Fibroblast of mammary gland (primary cell): ENCODE data around the gene TMEM17.

ENCODE experiments used
- DNase-seq: peaks from one replicate; pipeline ENCODE4 v3.0.0-alpha.2; 2010; ENCODE audit warnings: low read depth
- H3K4me3 ChIP-seq: 2 replicates; pipeline ENCODE4 v1.5.1; 2011; ENCODE audit warnings: low read depth, mild to moderate bottlenecking, low read length, moderate library complexity; ENCODE audit not compliant: control insufficient read depth
- CTCF ChIP-seq: conservative IDR thresholded peaks from 2 replicates; pipeline ENCODE4 v1.5.1; 2011; ENCODE audit warnings: low read depth, low read length, inconsistent platforms; ENCODE audit not compliant: control insufficient read depth, insufficient read depth

Gene TMEM17

GRCh38 chr2:62462211-62462610, 43.8 kb downstream of the TMEM17 start:
- no peak overlapping the region for H3K4me3 ChIP-seq
- TF ChIP-seq CTCF: no peak

GRCh38 chr2:62461707-62462106, 44.3 kb downstream of the TMEM17 start:
- no peak for TF ChIP-seq CTCF
- H3K4me3 ChIP-seq: no peak overlapping the region
- DNase-seq: peak; percentile 67

More at GRCh38 chr2:62462211-62462610, 43.8 kb downstream of the TMEM17 start:
- no peak for DNase-seq

GRCh38 chr2:62461017-62461553, 44.9 kb downstream of the TMEM17 start:
- no peak for TF ChIP-seq CTCF
- no peak for DNase-seq
- no peak overlapping the region for H3K4me3 ChIP-seq

GRCh38 chr2:62460175-62460574, 45.8 kb downstream of the TMEM17 start:
- TF ChIP-seq CTCF: no peak
- H3K4me3 ChIP-seq: no peak overlapping the region
- no peak for DNase-seq

- TF ChIP-seq CTCF: no peak
- no peak for DNase-seq
- H3K4me3 ChIP-seq: no peak overlapping the region
Measured at GRCh38 chr2:62459672-62460071, 46.3 kb downstream of the TMEM17 start.

GRCh38 chr2:62459106-62459505, 46.9 kb downstream of the TMEM17 start:
- no peak overlapping the region for H3K4me3 ChIP-seq
- no peak for DNase-seq
- no peak for TF ChIP-seq CTCF

- DNase-seq: peak; percentile 5
- H3K4me3 ChIP-seq: no peak overlapping the region
- TF ChIP-seq CTCF: no peak
Measured at GRCh38 chr2:62458671-62459081, 47.3 kb downstream of the TMEM17 start.
